Caco-2 (cell line): Measurements from ENCODE around the gene COQ4. TPM values are rescaled to one million over a fixed set of nuclear protein-coding genes. Genes with fewer than 3 reads are reported as not detected.

Source experiments
- BruUV-seq: library from RNA; stranded (reverse); fragments of 400-500 nt; replicated peaks from 2 replicates; lab custom pipeline; 2021; lab: Mats Ljungman, UMichigan
- CTCF ChIA-PET: fragments of 300-600 bp; sonication (Branson Sonifier 250); formaldehyde crosslinking; loops from one replicate; lab custom pipeline; 2022; ENCODE audit warnings: antibody characterized with exemption; lab: Charles Lee
- POLR2A ChIA-PET: fragments of 300-600 bp; sonication (Branson Sonifier 250); formaldehyde crosslinking; loops from one replicate; lab custom pipeline; 2022; ENCODE audit warnings: antibody characterized with exemption; lab: Charles Lee
- DNase-seq, 2 experiments: peaks; one replicate each; pipeline versions ENCODE4 v3.0.0 to v3.0.0-alpha.2; 2020 to 2022
- H3K27me3 ChIP-seq: replicated peaks from 2 replicates; pipeline ENCODE4 v1.6.0; 2011; ENCODE audit warnings: low read length; ENCODE audit not compliant: control insufficient read depth, insufficient read depth
- H3K36me3 ChIP-seq: 2 replicates; pipeline ENCODE4 v1.5.1; 2011; ENCODE audit warnings: low read length; ENCODE audit not compliant: control insufficient read depth, insufficient read depth
- H3K4me1 ChIP-seq: fragments of 250-450 bp; sonication (Bioruptor Pico); 2 replicates; pipeline ENCODE4 v1.5.1; 2020; ENCODE audit warnings: mild to moderate bottlenecking
- H3K4me3 ChIP-seq: 2 replicates; pipeline ENCODE4 v1.5.1; 2011; ENCODE audit warnings: low read depth, mild to moderate bottlenecking, control low read depth, low read length
- H3K9me3 ChIP-seq: fragments of 250-450 bp; sonication (Bioruptor Pico); 2 replicates; pipeline ENCODE4 v1.5.1; 2020; ENCODE audit warnings: mild to moderate bottlenecking, moderate library complexity
- H3K27ac Mint-ChIP-seq: one replicate; pipeline ENCODE4 v1.8.0; 2022; ENCODE audit warnings: mixed read lengths; ENCODE audit not compliant: unreplicated experiment
- H3K27me3 Mint-ChIP-seq: one replicate; pipeline ENCODE4 v1.8.0; 2022; ENCODE audit warnings: mixed read lengths; ENCODE audit not compliant: insufficient read depth, unreplicated experiment
- H3K36me3 Mint-ChIP-seq: one replicate; pipeline ENCODE4 v1.8.0; 2022; ENCODE audit warnings: mild to moderate bottlenecking, mixed read lengths; ENCODE audit not compliant: insufficient read depth, unreplicated experiment
- H3K4me1 Mint-ChIP-seq: one replicate; pipeline ENCODE4 v1.8.0; 2022; ENCODE audit warnings: low read depth, mixed read lengths; ENCODE audit not compliant: unreplicated experiment
- H3K4me3 Mint-ChIP-seq: one replicate; pipeline ENCODE4 v1.8.0; 2022; ENCODE audit warnings: mild to moderate bottlenecking, moderate library complexity, mixed read lengths; ENCODE audit not compliant: unreplicated experiment
- H3K9me3 Mint-ChIP-seq: one replicate; pipeline ENCODE4 v1.8.0; 2022; ENCODE audit warnings: mixed read lengths; ENCODE audit not compliant: unreplicated experiment
- CTCF ChIP-seq, 2 experiments: fragments of 200-600 bp in 1 of 2; IDR thresholded peaks; 1 replicate in 1 of 2; 2 replicates in 1 of 2; pipeline versions ENCODE4 v1.5.1 to v1.8.0; 2011 to 2022; ENCODE audit warnings: antibody characterized with exemption in 1 of 2, control low read depth in 1 of 2, inconsistent platforms in 1 of 2, low read depth in 1 of 2, low read length in 1 of 2, mild to moderate bottlenecking in 1 of 2, moderate library complexity in 1 of 2; ENCODE audit not compliant: insufficient read depth in 1 of 2, severe bottlenecking in 1 of 2, unreplicated experiment in 1 of 2
- intact Hi-C: fragments of 100-400 bp; cut with micrococcal nuclease; formaldehyde crosslinking; loops from one replicate; pipeline ENCODE4 v1.10.0; 2022; ENCODE audit not compliant: unreplicated experiment
- total RNA-seq: library from RNA; stranded (reverse); gene quantifications from 2 replicates; pipeline ENCODE4 v1.2.3, GENCODE V29; 2022

Gene COQ4
- total RNA-seq, 1 experiment from 2014 or later = 48.9 TPM

GRCh38 chr9:128341435-128341849, 18.8 kb downstream of the COQ4 start:
- ChIA-PET CTCF (interaction anchor here (0.6 to 1.5 kb wide), 18 partner anchors 13 to 386 kb away, joined by 3 to 19 read pairs (median 4); partner anchors contain the start of genes CERCAM, GOLGA2, SWI5 and URM1), POLR2A (interaction anchor here (0.5 to 1.3 kb wide), 3 partner anchors 30 to 442 kb away, joined by 4 to 6 read pairs (median 6); partner anchors contain the start of gene URM1)
- BruUV-seq = no TSS peak
- Histone ChIP-seq H3K27me3 (no peaks in the 10 kb centered on the region), H3K9me3 (no peaks in the 10 kb centered on the region), H3K4me1 (no peaks in the 10 kb centered on the region), H3K4me3 (peak overlapping the region; percentile 91), H3K36me3 (no peaks in the 10 kb centered on the region)
- intact Hi-C loops = loop anchor here (1.0 to 10.0 kb wide), 4 partner anchors 19 to 147 kb away; partner anchors contain the start of genes CIZ1, COQ4, TRUB2 and URM1
- peak; percentile 84 to 87 for DNase-seq
- peaks cover 35% of the 10 kb centered on the region for H3K36me3 Mint-ChIP-seq
- H3K4me3 Mint-ChIP-seq = peak overlapping the region; percentile 81
- H3K27me3 Mint-ChIP-seq = no peaks in the 10 kb centered on the region
- no peaks in the 10 kb centered on the region for H3K4me1 Mint-ChIP-seq
- peak overlapping the region; percentile 27 for H3K27ac Mint-ChIP-seq
- H3K9me3 Mint-ChIP-seq = no peaks in the 10 kb centered on the region
- peak; percentile 57 to 86 for TF ChIP-seq CTCF (IDR thresholded peaks at IDR 0.05; ENCODE audit: insufficient read depth in 1 of 2, low read depth in 1 of 2, low read length in 1 of 2, severe bottlenecking in 1 of 2, unreplicated experiment in 1 of 2)

- Mint-ChIP-seq H3K27ac (no peak overlapping the region), H3K36me3 (peaks cover 35% of the 10 kb centered on the region), H3K4me3 (no peak overlapping the region), H3K27me3 (no peaks in the 10 kb centered on the region), H3K4me1 (no peaks in the 10 kb centered on the region), H3K9me3 (no peaks in the 10 kb centered on the region)
- no TSS peak for BruUV-seq
- no peak for DNase-seq
- CTCF ChIA-PET = no interaction called here
- no peaks in the 10 kb centered on the region for H3K9me3 ChIP-seq
- no peaks in the 10 kb centered on the region for H3K27me3 ChIP-seq
- no peaks in the 10 kb centered on the region for H3K4me1 ChIP-seq
- H3K4me3 ChIP-seq = no peak overlapping the region
- POLR2A ChIA-PET = no interaction called here
- H3K36me3 ChIP-seq = no peaks in the 10 kb centered on the region
- TF ChIP-seq CTCF (IDR thresholded peaks at IDR 0.05; ENCODE audit: insufficient read depth in 1 of 2, low read depth in 1 of 2, low read length in 1 of 2, severe bottlenecking in 1 of 2, unreplicated experiment in 1 of 2) = no peak
- intact Hi-C loops = loop anchor here (10.0 kb wide), 1 partner anchor 148 kb away; the partner anchor contains the start of gene CIZ1
Observed at GRCh38 chr9:128342971-128343680, 20.5 kb downstream of the COQ4 start.

- CTCF ChIA-PET = no interaction called here
- BruUV-seq = no TSS peak
- intact Hi-C loops = loop anchor here (10.0 kb wide), 1 partner anchor 149 kb away; the partner anchor contains the start of gene CIZ1
Observed at GRCh38 chr9:128343855-128344254, 21.2 kb downstream of the COQ4 start.

More at GRCh38 chr9:128343855-128344254, 21.2 kb downstream of the COQ4 start:
- Histone ChIP-seq H3K4me3 (no peak overlapping the region), H3K4me1 (no peaks in the 10 kb centered on the region), H3K27me3 (no peaks in the 10 kb centered on the region), H3K36me3 (no peaks in the 10 kb centered on the region), H3K9me3 (no peaks in the 10 kb centered on the region)
- Mint-ChIP-seq H3K36me3 (peaks cover 34% of the 10 kb centered on the region), H3K4me1 (no peaks in the 10 kb centered on the region), H3K27me3 (no peaks in the 10 kb centered on the region), H3K9me3 (no peaks in the 10 kb centered on the region), H3K27ac (no peak overlapping the region), H3K4me3 (no peak overlapping the region)
- no peak for TF ChIP-seq CTCF (IDR thresholded peaks at IDR 0.05; ENCODE audit: insufficient read depth in 1 of 2, low read depth in 1 of 2, low read length in 1 of 2, severe bottlenecking in 1 of 2, unreplicated experiment in 1 of 2)
- DNase-seq = no peak
- POLR2A ChIA-PET = no interaction called here
